ENCODE data around the gene ABR.
"Not testable (repeated sequence)": the region's sequence is repeated elsewhere in the genome, so short reads cannot be mapped to it uniquely, and the experiment has no call there.

Gene ABR

DNA sequence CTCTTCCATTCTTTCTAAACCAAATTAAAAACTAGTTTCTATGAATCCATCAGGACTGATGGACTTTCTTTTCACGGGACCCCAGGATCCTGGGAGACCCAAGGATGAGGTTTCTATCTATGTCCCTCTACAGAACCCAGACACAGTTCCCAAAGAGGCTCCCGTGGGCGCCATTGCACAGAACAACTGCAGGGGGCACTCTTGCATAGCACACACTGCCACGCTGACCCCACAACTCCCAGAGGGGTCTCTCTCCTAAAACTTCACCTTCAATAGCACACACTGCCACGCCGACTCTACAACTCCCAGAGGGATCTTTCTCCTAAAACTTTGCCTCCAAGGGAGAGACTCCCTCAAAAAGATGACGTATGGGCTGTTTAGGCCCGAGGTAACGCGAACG is 9.0 kb downstream of the ABR start:
- no peak for DNase-seq

- no peak for DNase-seq
These were observed 9.9 kb downstream of the ABR start for GRCh38 chr17:1169929-1170312.

DNA sequence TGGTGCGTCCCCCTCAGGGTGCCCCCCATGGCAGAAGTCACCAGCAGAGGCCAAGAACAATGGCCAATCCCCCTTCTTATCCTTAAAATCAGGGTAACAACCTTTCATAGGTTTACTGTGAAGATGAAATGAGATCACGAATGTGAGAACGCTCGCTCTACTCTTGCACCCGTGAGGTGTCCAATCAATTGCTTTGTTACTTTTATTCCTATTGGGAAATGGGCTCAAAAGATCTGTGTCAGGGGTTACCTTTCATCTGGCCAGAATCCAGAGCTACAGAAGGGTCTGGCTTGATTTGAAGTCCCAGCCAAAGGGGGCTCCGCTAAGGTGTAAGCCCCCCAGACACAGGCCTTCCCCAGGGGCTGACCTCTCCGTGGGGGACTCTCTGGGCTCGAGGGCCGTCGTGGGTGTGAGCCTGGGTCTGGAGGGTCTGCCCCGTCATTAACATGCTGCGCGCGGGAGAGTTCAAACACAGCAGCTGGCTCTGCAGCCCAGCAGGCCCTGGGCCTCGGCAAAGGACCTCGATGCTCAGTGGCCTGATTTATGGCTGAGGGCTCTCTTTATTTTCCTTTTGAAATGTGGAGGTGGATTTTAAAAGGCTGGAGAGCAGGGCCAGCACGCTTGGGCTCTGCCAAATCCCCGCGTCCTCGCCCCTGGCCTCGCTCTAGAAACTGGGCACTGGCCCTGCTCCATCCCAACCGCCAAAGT is 10.4 kb downstream of the ABR start:
- DNase-seq, result no peak

- no peak for DNase-seq
These were observed 11.1 kb downstream of the ABR start for GRCh38 chr17:1168533-1169220.

DNA sequence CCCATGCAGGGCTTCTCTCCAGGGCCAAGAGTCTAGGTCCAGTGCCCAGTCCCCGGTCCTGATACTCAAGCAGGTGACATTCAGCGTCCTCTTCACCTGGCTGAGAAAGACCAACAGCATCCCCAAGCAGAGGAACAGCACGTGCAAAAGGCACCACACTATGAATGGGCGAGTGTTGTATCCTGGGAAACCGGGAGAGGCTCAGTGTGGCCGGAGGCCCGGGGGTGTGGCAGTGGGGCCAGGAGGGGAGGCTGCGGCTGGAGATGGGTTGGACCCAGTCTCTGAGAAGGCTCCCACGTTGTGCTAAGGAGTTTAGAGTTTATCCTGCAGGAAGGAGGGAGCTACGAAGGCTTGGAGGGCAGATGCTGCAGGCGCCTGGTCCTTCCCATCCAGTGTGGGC is 13.5 kb downstream of the ABR start:
- DNase-seq, result no peak

GRCh38 chr17:1165836-1166235 is 13.9 kb downstream of the ABR start:
- no peak for DNase-seq

- no peak for DNase-seq
These were observed 14.7 kb downstream of the ABR start for GRCh38 chr17:1164935-1165556.

- peak; percentile 68 for DNase-seq
These were observed 17.5 kb downstream of the ABR start for GRCh38 chr17:1162116-1162855.

- DNase-seq, result no peak
These were observed 19.0 kb downstream of the ABR start for GRCh38 chr17:1160591-1161390.

- DNase-seq, result no peak
These were observed 20.2 kb downstream of the ABR start for GRCh38 chr17:1159431-1160180.

GRCh38 chr17:1158879-1159278 is 20.9 kb downstream of the ABR start:
- no peak for DNase-seq

DNA sequence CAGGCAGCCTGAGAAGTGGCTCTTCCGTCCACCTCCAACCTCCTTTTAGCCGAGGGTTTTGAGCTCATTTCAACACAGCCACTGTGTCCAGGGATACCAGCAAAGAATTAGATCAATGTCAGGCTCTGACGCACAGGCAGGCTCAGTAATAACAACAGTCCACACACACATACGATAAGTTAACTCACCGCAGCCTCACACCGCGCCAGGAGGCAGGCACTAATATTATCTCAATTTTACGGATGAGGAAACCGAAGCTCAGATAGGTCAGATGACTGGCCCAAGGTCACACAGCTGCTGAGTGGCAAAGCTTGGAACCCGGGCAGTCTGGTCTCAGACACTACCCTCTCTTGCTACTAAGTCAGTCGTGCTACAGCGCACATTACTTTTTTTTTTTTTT is 22.9 kb downstream of the ABR start:
- DNase-seq, result no peak

- no peak for DNase-seq
These were observed 25.1 kb downstream of the ABR start for GRCh38 chr17:1154704-1155103.

- peak; percentile 20 for DNase-seq
These were observed 25.8 kb downstream of the ABR start for GRCh38 chr17:1153795-1154546.

DNA sequence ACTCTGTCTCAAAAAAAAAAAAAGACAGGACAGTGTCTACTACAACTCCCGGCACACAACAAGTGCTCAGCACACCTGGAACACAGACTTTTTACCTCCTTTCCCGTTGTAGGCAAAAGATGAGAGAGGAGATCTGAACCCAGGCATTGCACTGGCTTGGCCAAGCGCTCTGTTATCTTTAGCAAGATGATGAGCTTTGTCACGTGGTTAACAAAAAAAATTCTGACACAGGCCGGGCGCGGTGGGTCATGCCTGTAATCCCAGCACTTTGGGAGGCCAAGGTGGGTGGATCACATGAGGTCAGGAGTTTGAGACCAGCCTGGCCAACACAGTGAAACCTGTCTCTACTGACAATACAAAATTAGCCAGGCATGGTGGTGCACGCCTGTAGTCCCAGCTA is 27.2 kb downstream of the ABR start:
- DNase-seq, result not testable (repeated sequence)

GRCh38 chr17:1150863-1151600 is 28.7 kb downstream of the ABR start:
- DNase-seq, result no peak

DNA sequence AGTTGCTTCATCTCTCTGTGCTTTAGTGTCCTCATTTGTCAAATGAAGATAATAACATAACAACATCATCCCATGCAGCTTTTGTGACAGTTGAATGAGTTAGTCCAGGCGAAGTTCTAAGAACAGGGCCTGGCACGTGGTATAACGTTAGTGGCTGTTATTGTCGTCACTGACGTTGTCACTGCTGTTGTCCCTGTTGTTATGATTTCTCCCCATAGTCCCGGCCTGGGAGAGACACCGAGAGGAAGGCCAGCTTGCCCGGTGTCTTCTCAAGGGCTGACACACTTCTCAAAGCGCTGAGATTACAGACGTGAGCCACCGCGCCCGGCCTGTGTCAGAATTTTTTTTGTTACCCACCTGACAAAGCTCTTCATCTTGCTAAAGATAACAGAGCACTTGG is 29.9 kb downstream of the ABR start:
- no peak for DNase-seq

DNA sequence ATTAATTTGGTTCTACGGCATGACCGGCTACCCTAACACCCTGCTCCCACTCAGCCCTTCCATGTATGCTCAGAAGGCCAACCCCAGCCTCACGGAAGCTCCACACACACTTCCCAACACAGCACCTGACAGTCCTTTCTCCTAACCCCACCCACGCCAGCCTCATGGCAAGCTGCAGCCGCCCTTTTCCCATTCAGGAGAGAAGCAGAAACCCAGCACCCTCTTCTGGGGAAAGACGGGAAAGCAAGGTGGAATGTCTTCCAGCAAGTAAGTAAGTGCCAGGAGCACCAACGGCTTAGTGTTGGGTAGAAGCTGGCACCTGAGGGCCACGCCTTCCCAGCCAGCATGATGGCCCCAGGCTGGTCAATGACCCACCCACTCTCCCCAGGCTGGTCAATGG is 32.1 kb downstream of the ABR start:
- peak; percentile 79 for DNase-seq

DNA sequence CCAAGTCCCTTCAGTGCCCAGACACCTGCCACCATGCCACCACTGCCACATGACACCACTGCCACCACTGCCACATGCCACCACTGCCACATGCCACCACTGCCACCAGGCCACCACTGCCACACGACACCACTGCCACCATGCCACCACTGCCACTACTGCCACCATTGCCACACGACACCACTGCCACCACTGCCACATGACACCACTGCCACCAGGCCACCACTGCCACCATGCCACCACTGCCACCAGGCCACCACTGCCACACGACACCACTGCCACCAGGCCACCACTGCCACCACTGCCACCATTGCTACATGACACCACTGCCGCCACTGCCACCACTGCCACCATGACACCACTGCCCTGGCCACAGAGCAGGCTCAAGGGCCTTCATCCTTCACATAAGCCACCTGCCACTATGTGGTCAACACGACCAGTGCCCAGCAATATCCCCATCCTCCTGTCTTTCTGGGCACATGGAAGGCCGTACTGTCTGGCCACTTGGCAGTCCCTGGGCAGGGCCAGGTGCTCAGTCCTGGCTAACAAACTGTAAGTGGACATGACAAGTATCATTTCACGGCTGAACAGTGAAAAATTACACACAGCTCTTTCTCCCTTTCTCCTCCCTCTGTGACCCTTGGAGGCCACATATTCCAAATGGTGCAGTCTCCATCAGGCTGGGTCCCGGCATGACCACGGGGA is 33.1 kb downstream of the ABR start:
- no peak for DNase-seq
